Activated CD4-positive, alpha-beta T cell treated with anti-CD3 and anti-CD28 coated beads, Interleukin-2, amount 50 U/mL, for 24 hours (primary cell): ENCODE data around the gene KCNB1.
"Not testable (repeated sequence)": the region's sequence is repeated elsewhere in the genome, so short reads cannot be mapped to it uniquely, and the experiment has no call there.

Experiments used
- DNase-seq, 2 donors: peaks; one replicate each; pipeline ENCODE4 v3.0.0-alpha.2; 2020; ENCODE audit warnings: low read depth in 1 of 2, low spot score in 1 of 2

Gene KCNB1

GRCh38 chr20:49411221-49411925 is 71.1 kb downstream of the KCNB1 start:
- no peak for DNase-seq

GRCh38 chr20:49409975-49410621 is 72.4 kb downstream of the KCNB1 start:
- not testable (repeated sequence) for DNase-seq

GRCh38 chr20:49409302-49409974 is 73.0 kb downstream of the KCNB1 start:
- DNase-seq, result no peak

- no peak for DNase-seq
These were observed 73.9 kb downstream of the KCNB1 start for GRCh38 chr20:49408509-49409104.

- no peak for DNase-seq
These were observed 75.8 kb downstream of the KCNB1 start for GRCh38 chr20:49406666-49407065.

GRCh38 chr20:49405696-49406095 is 76.8 kb downstream of the KCNB1 start:
- no peak for DNase-seq

GRCh38 chr20:49405062-49405683 is 77.3 kb downstream of the KCNB1 start:
- DNase-seq, result no peak

- no peak for DNase-seq
These were observed 78.0 kb downstream of the KCNB1 start for GRCh38 chr20:49404461-49404860.

GRCh38 chr20:49403911-49404310 is 78.6 kb downstream of the KCNB1 start:
- no peak for DNase-seq

GRCh38 chr20:49403012-49403411 is 79.5 kb downstream of the KCNB1 start:
- DNase-seq, result no peak

GRCh38 chr20:49400904-49401303 is 81.6 kb downstream of the KCNB1 start:
- no peak for DNase-seq

GRCh38 chr20:49400410-49400809 is 82.1 kb downstream of the KCNB1 start:
- DNase-seq, result no peak

- no peak for DNase-seq
These were observed 83.1 kb downstream of the KCNB1 start for GRCh38 chr20:49399329-49399728.

GRCh38 chr20:49398401-49399144 is 83.9 kb downstream of the KCNB1 start:
- no peak for DNase-seq

GRCh38 chr20:49397525-49397924 is 84.9 kb downstream of the KCNB1 start:
- DNase-seq, result no peak

- no peak for DNase-seq
These were observed 86.2 kb downstream of the KCNB1 start for GRCh38 chr20:49396230-49396629.

- no peak for DNase-seq
These were observed 86.8 kb downstream of the KCNB1 start for GRCh38 chr20:49395659-49396058.

GRCh38 chr20:49395183-49395582 is 87.3 kb downstream of the KCNB1 start:
- no peak for DNase-seq

- no peak for DNase-seq
These were observed 87.7 kb downstream of the KCNB1 start for GRCh38 chr20:49394757-49395156.

- no peak for DNase-seq
These were observed 88.2 kb downstream of the KCNB1 start for GRCh38 chr20:49394264-49394663.

GRCh38 chr20:49393803-49394202 is 88.7 kb downstream of the KCNB1 start:
- no peak for DNase-seq
